Measurements from ENCODE around the gene RPA4.

The RPA4 gene, protein sequence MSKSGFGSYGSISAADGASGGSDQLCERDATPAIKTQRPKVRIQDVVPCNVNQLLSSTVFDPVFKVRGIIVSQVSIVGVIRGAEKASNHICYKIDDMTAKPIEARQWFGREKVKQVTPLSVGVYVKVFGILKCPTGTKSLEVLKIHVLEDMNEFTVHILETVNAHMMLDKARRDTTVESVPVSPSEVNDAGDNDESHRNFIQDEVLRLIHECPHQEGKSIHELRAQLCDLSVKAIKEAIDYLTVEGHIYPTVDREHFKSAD

DNA sequence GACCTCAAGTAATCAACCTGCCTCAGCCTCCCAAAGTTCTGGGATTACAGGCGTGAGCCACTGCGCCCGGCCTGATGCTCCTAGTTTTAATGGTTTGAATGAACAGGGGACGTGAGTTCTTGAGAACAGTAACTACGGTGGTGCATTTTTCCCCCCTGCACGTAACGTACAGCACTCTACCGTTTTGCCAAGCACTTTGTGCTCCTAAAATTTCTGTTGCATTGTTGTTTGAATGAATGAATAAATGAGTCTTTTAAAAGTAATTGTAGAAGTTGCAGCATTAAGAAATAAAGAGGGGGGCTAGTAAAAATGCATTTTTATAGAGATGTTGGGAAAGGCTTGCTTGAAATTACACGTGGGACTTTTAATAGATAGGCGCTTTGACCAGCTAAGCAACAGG lies at the start of gene RPA4:
Gene RPA4 (plus strand): TSS at position 301 of the 400 bp plus-strand sequence. CDS start 403 bp downstream, outside the sequence.
- TF ChIP-seq CREB1 (IDR thresholded peaks at IDR 0.05; ENCODE audit: low read depth): no peak
- TF ChIP-seq TCF12 (IDR thresholded peaks at IDR 0.05; ENCODE audit: low read depth): no peak
- no peak for TF ChIP-seq YY1 (IDR thresholded peaks at IDR 0.05; ENCODE audit: low read depth)
- TF ChIP-seq, protein P1, sequence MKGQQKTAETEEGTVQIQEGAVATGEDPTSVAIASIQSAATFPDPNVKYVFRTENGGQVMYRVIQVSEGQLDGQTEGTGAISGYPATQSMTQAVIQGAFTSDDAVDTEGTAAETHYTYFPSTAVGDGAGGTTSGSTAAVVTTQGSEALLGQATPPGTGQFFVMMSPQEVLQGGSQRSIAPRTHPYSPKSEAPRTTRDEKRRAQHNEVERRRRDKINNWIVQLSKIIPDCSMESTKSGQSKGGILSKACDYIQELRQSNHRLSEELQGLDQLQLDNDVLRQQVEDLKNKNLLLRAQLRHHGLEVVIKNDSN (IDR thresholded peaks at IDR 0.05): no peak
- TF ChIP-seq EGR1 (IDR thresholded peaks at IDR 0.05): no peak
- no peak for TF ChIP-seq RAD21 (IDR thresholded peaks at IDR 0.05; ENCODE audit: low read depth)
- TF ChIP-seq EP300 (IDR thresholded peaks at IDR 0.05; ENCODE audit: borderline replicate concordance): no peak
- no peak for TF ChIP-seq TEAD4 (IDR thresholded peaks at IDR 0.05)
- TF ChIP-seq FOXM1 (IDR thresholded peaks at IDR 0.05; ENCODE audit: borderline replicate concordance, low read depth): no peak
- TF ChIP-seq, protein P2, sequence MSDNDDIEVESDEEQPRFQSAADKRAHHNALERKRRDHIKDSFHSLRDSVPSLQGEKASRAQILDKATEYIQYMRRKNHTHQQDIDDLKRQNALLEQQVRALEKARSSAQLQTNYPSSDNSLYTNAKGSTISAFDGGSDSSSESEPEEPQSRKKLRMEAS (IDR thresholded peaks at IDR 0.05): no peak
- TF ChIP-seq CEBPB (IDR thresholded peaks at IDR 0.05): no peak
- no peak for TF ChIP-seq ZBTB7A (IDR thresholded peaks at IDR 0.05; ENCODE audit: low read depth)
- no peak for TF ChIP-seq NFIC (IDR thresholded peaks at IDR 0.05)
- TF ChIP-seq, protein P3, sequence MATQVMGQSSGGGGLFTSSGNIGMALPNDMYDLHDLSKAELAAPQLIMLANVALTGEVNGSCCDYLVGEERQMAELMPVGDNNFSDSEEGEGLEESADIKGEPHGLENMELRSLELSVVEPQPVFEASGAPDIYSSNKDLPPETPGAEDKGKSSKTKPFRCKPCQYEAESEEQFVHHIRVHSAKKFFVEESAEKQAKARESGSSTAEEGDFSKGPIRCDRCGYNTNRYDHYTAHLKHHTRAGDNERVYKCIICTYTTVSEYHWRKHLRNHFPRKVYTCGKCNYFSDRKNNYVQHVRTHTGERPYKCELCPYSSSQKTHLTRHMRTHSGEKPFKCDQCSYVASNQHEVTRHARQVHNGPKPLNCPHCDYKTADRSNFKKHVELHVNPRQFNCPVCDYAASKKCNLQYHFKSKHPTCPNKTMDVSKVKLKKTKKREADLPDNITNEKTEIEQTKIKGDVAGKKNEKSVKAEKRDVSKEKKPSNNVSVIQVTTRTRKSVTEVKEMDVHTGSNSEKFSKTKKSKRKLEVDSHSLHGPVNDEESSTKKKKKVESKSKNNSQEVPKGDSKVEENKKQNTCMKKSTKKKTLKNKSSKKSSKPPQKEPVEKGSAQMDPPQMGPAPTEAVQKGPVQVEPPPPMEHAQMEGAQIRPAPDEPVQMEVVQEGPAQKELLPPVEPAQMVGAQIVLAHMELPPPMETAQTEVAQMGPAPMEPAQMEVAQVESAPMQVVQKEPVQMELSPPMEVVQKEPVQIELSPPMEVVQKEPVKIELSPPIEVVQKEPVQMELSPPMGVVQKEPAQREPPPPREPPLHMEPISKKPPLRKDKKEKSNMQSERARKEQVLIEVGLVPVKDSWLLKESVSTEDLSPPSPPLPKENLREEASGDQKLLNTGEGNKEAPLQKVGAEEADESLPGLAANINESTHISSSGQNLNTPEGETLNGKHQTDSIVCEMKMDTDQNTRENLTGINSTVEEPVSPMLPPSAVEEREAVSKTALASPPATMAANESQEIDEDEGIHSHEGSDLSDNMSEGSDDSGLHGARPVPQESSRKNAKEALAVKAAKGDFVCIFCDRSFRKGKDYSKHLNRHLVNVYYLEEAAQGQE (IDR thresholded peaks at IDR 0.05; ENCODE audit: low read depth): no peak
- no peak for TF ChIP-seq TAF1 (IDR thresholded peaks at IDR 0.05; ENCODE audit: low read depth)

DNA sequence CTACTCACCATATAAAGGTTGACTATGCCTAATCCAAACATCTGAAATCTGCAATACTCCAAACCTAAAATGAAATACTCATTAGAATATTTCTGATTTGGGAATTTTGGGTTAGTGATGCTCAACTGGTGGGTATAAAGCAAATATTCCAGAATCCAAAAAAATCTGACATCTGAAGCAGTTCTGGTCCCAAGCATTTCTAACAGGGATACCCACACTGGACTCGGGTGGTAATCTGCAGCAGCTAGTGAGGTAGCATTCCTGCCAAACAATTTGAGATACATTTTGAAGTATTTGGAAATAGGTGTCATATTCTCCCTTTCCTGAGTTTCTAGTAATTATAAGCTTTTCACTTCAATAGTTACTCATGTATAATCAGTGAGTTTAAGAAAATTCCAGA lies 49.6 kb upstream of the RPA4 start:
- TF ChIP-seq ZBTB7A (IDR thresholded peaks at IDR 0.05; ENCODE audit: low read depth) (no peak), EGR1 (IDR thresholded peaks at IDR 0.05) (no peak), CREB1 (IDR thresholded peaks at IDR 0.05; ENCODE audit: low read depth) (no peak), TAF1 (IDR thresholded peaks at IDR 0.05; ENCODE audit: low read depth) (no peak)
- TF ChIP-seq, protein P2 (IDR thresholded peaks at IDR 0.05): no peak

DNA sequence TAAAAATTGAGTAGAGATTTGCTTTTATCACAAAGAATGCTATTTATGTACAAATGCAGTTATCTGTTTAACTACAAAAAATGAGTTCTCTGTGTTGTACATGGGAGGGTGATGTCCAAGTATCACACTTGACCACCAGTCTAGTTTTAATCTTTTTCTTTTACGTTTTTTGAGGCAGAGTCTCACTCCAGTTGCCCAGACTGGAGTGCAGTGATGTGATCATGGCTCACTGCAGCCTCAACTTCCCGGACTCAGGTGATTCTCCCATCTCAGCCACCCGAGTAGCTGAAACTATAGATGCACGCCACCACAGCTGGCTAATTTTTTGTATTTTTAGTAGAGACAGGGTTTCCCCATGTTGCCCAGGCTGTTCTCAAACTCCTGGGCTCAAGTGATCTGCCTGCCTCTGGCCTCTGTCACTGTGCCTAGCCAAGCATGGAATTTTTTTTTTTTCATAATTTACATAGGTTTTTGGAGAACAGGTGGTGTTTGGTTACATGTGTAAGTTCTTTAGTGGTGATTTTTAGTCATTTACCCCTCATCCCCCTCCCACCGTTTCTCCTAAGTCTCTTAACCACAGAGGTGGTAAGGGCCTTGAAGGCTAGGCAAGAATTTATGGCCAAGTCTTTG lies 47.9 kb upstream of the RPA4 start:
- TF ChIP-seq EP300 (IDR thresholded peaks at IDR 0.05; ENCODE audit: borderline replicate concordance) (no peak), EGR1 (IDR thresholded peaks at IDR 0.05) (no peak), TCF12 (IDR thresholded peaks at IDR 0.05; ENCODE audit: low read depth) (no peak), TAF1 (IDR thresholded peaks at IDR 0.05; ENCODE audit: low read depth) (no peak)
- TF ChIP-seq, protein P3 (IDR thresholded peaks at IDR 0.05; ENCODE audit: low read depth): no peak

DNA sequence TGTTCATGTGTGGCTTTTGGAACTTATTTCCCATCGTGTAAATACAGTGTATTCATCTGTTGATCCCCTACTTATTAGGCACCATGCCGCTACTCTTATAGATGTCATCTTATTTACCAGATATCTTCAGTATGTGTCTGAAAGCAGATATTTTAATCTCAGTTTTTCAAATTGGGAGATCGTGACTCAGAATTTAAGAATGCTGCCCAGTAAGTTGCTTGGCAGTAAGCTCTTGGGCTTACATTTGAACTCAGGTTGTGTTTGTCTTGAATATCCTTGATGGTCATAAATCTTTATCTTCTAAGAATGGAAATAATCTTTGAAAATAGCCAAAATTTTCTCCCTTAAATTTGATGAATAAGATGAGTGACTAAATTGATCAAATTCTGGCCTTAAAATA lies 45.9 kb upstream of the RPA4 start:
- TF ChIP-seq EGR1 (IDR thresholded peaks at IDR 0.05) (no peak), CREB1 (IDR thresholded peaks at IDR 0.05; ENCODE audit: low read depth) (no peak), EP300 (IDR thresholded peaks at IDR 0.05; ENCODE audit: borderline replicate concordance) (no peak), TEAD4 (IDR thresholded peaks at IDR 0.05) (no peak), RAD21 (IDR thresholded peaks at IDR 0.05; ENCODE audit: low read depth) (no peak), CEBPB (IDR thresholded peaks at IDR 0.05) (no peak), TAF1 (IDR thresholded peaks at IDR 0.05; ENCODE audit: low read depth) (no peak), NFIC (IDR thresholded peaks at IDR 0.05) (no peak), FOXM1 (IDR thresholded peaks at IDR 0.05; ENCODE audit: borderline replicate concordance, low read depth) (no peak), ZBTB7A (IDR thresholded peaks at IDR 0.05; ENCODE audit: low read depth) (no peak), YY1 (IDR thresholded peaks at IDR 0.05; ENCODE audit: low read depth) (no peak), TCF12 (IDR thresholded peaks at IDR 0.05; ENCODE audit: low read depth) (no peak)
- TF ChIP-seq, protein P1 (IDR thresholded peaks at IDR 0.05): no peak
- TF ChIP-seq, protein P3 (IDR thresholded peaks at IDR 0.05; ENCODE audit: low read depth): no peak
- TF ChIP-seq, protein P2 (IDR thresholded peaks at IDR 0.05): no peak
